Measurements from ENCODE around the gene TK1.

TK1 gene

DNA sequence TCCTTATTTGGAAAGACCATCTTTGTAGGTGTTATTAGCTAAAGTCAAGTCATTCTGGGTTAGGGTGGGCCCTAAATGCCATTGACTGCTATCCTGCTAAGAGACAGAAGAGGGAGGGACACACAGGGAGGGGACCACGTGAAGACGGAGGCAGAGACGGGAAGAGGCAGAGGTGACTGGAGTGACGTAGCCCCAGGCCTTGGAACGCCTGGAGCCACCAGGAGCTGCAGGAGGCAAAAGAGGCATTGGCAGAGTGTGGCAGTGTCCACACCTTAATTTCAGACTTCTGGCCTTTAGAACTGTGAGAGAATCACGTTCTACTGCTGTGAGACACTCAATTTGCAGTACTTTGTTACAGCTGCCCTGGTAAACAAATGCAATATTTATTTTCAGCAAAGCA is 13.6 kb upstream of the TK1 start:
- no peaks in the 10 kb centered on the region for H3K9me3 Mint-ChIP-seq
- no peak for DNase-seq
- H3K4me3 Mint-ChIP-seq: no peak overlapping the region
- H3K27me3 Mint-ChIP-seq (ENCODE audit: low read depth, poor library complexity): no peaks in the 10 kb centered on the region
- TF ChIP-seq, protein P1, sequence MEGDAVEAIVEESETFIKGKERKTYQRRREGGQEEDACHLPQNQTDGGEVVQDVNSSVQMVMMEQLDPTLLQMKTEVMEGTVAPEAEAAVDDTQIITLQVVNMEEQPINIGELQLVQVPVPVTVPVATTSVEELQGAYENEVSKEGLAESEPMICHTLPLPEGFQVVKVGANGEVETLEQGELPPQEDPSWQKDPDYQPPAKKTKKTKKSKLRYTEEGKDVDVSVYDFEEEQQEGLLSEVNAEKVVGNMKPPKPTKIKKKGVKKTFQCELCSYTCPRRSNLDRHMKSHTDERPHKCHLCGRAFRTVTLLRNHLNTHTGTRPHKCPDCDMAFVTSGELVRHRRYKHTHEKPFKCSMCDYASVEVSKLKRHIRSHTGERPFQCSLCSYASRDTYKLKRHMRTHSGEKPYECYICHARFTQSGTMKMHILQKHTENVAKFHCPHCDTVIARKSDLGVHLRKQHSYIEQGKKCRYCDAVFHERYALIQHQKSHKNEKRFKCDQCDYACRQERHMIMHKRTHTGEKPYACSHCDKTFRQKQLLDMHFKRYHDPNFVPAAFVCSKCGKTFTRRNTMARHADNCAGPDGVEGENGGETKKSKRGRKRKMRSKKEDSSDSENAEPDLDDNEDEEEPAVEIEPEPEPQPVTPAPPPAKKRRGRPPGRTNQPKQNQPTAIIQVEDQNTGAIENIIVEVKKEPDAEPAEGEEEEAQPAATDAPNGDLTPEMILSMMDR (IDR thresholded peaks at IDR 0.05): no peak
- H3K36me3 Mint-ChIP-seq (ENCODE audit: low read depth): peaks cover 57% of the 10 kb centered on the region
- H3K4me1 Mint-ChIP-seq: peaks cover 15% of the 10 kb centered on the region
- no peak overlapping the region for H3K27ac Mint-ChIP-seq

GRCh38 chr17:78197147-78197832 is 10.4 kb upstream of the TK1 start:
- no peaks in the 10 kb centered on the region for H3K9me3 Mint-ChIP-seq
- DNase-seq: no peak
- H3K4me1 Mint-ChIP-seq: peaks cover 25% of the 10 kb centered on the region
- H3K27me3 Mint-ChIP-seq (ENCODE audit: low read depth, poor library complexity): no peaks in the 10 kb centered on the region
- peak overlapping the region; percentile 61 for H3K27ac Mint-ChIP-seq
- H3K4me3 Mint-ChIP-seq: no peak overlapping the region
- TF ChIP-seq, protein P1 (IDR thresholded peaks at IDR 0.05): no peak
- H3K36me3 Mint-ChIP-seq (ENCODE audit: low read depth): peaks cover 64% of the 10 kb centered on the region

GRCh38 chr17:78196716-78197115 is 9.9 kb upstream of the TK1 start:
- no peak overlapping the region for H3K27ac Mint-ChIP-seq
- H3K36me3 Mint-ChIP-seq (ENCODE audit: low read depth): peaks cover 68% of the 10 kb centered on the region
- no peaks in the 10 kb centered on the region for H3K9me3 Mint-ChIP-seq
- H3K4me3 Mint-ChIP-seq: no peak overlapping the region
- H3K4me1 Mint-ChIP-seq: peaks cover 25% of the 10 kb centered on the region
- H3K27me3 Mint-ChIP-seq (ENCODE audit: low read depth, poor library complexity): no peaks in the 10 kb centered on the region
- TF ChIP-seq, protein P1 (IDR thresholded peaks at IDR 0.05): no peak
- no peak for DNase-seq

DNA sequence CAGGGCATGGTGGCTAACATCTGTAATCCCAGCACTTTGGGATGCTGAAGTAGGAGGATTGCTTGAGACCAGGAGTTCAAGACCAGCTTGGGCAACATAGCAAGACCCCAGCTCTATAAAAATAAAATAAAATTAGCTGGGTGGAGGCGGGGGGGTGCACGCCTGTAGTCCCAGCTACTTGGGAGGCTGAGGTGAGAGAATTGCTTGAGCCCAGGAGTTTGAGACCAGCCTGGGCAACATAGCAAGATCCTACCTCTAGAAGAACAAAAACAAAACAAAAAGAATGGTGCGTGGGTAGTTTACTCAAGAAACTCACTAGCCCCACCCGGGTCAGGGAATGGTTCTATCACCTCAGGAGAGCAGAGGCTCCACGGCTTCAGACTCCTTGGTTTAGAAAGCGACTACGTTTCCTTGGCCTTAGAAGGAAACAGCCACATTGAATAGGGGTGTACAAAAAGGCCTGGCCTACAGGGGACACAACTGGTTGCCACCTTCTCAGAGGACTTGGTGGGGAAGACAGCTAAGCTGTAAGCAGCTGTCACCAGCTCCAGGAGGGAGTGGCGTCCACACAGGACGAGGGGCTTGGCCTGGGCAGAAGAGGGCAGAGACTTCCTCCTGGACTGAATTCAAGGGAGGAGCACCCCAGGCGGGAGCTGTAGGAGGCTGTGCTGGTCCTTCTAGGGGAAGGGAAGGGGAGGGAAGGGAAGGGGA is 716 bp downstream of the TK1 start:
- H3K9me3 Mint-ChIP-seq: peaks cover 5% of the 10 kb centered on the region
- DNase-seq: no peak

DNA sequence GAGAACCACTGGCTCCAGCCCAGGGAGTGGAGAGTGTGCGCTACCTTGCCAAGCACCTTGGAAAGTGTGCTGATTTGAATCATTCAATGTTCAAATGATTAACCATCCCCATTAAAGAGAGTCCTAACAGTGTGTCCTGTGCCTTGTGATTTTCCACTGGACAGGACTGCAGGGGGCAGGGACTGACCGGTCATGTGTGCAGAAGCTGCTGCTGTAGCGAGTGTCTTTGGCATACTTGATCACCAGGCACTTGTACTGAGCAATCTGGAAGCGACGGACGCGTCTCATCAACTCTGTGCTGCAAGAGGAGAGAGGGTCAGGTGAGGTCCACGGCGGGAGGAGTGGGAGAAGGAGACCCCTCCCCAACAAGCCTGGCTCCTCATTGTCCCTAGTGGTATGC is 2.0 kb downstream of the TK1 start:
- H3K9me3 Mint-ChIP-seq: no peaks in the 10 kb centered on the region
- TF ChIP-seq, protein P1 (IDR thresholded peaks at IDR 0.05): no peak
- peaks cover 40% of the 10 kb centered on the region for H3K36me3 Mint-ChIP-seq (ENCODE audit: low read depth)
- DNase-seq: peak; percentile 30
- peak overlapping the region; percentile 82 for H3K27ac Mint-ChIP-seq
- H3K27me3 Mint-ChIP-seq (ENCODE audit: low read depth, poor library complexity): peaks cover 3% of the 10 kb centered on the region
- H3K4me1 Mint-ChIP-seq: peaks cover 44% of the 10 kb centered on the region
- peak overlapping the region; percentile 81 for H3K4me3 Mint-ChIP-seq

More for the DNA sequence above, 716 bp downstream of the TK1 start:
- peak overlapping the region; percentile 81 for H3K4me3 Mint-ChIP-seq
- peaks cover 43% of the 10 kb centered on the region for H3K36me3 Mint-ChIP-seq (ENCODE audit: low read depth)
- H3K27me3 Mint-ChIP-seq (ENCODE audit: low read depth, poor library complexity): peaks cover 3% of the 10 kb centered on the region
- no peak overlapping the region for H3K27ac Mint-ChIP-seq
- TF ChIP-seq, protein P1 (IDR thresholded peaks at IDR 0.05): no peak
- H3K4me1 Mint-ChIP-seq: peaks cover 56% of the 10 kb centered on the region
